Activated CD4-positive, CD25-positive, alpha-beta regulatory T cell (primary cell): ENCODE measurements around the gene CORO1C.

Source experiments
- DNase-seq, 4 experiments: peaks; one replicate each; lab custom pipeline; 2025; lab: John Stamatoyannopoulos, UW

CORO1C gene

DNA sequence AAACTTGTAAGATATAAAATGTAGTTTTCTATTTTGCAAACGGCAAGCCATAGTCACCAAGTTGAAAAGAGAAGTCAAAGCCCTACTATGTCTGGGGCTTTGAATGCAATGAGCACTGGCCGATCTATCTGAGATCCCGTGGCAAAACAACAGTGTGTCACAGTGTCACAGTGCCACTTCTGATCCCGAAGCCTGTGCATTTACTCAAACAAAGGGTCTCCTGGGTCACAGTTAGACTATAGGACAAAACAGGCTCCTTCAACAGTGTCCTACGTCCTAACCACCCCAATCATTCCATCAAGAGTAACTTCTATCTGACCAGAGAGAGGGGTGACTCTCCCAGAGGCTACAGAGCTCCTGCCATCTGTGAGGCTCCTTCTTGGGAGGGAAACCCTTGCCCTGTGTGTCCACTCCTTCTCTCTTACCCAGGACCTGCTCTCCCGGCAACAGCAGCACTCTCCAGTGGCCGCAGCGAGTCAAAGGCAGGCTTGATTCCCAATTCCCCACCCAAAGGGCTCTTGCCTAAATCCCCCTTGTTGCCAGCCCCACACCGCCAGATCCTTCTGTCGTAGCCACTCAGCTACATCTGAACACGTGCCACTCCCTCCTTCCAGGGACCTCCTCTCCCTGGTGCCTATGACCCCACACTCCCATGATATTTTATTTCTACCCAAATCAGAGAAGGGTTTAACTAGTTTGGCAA, 83.6 kb downstream of the CORO1C start:
- DNase-seq, result no peak

DNA sequence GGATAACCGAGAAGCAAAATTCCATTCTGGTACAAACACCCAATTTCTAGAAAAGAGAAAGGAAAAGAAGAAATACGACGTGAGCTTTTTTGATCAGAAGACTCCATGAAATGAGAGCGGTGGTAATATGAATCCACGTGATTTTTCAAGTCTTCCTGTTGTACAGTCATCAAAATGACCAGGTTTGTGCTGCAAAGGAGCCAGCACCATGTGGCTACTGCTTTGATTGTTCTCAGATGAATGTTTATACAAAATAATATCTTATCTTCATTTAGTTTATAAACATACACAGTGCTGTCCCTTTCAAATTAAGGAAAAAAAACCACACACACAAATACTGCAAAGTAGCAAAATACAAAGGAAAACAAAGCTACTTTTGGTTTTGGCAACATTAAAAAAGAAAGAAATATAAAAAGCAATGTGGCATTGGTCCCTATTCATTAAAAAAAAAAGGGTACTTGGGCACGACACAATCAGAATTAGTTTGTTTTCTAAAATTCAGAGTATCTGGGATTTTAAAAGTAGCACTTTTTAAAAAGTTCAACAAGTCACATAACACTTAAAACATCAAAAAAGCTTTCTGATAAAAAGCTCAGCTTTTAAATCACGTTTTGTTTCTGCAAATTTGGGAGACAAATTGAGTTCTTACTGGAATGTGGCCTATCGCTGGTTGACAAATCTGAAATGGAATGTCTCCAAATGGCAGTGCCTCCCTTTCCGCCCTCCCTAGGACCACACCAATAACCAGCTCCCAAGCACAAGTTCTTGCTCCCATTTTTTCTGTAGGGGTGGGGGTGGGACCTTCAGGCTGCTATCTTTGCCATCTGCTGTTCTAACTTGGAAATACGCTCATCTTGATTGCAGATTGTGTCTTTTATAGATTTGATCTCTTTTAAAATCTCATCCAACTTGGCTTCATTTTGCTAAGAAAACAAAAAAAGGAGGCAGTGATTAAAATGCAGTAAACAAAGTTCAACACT, 84.4 kb downstream of the CORO1C start:
- no peak for DNase-seq

DNA sequence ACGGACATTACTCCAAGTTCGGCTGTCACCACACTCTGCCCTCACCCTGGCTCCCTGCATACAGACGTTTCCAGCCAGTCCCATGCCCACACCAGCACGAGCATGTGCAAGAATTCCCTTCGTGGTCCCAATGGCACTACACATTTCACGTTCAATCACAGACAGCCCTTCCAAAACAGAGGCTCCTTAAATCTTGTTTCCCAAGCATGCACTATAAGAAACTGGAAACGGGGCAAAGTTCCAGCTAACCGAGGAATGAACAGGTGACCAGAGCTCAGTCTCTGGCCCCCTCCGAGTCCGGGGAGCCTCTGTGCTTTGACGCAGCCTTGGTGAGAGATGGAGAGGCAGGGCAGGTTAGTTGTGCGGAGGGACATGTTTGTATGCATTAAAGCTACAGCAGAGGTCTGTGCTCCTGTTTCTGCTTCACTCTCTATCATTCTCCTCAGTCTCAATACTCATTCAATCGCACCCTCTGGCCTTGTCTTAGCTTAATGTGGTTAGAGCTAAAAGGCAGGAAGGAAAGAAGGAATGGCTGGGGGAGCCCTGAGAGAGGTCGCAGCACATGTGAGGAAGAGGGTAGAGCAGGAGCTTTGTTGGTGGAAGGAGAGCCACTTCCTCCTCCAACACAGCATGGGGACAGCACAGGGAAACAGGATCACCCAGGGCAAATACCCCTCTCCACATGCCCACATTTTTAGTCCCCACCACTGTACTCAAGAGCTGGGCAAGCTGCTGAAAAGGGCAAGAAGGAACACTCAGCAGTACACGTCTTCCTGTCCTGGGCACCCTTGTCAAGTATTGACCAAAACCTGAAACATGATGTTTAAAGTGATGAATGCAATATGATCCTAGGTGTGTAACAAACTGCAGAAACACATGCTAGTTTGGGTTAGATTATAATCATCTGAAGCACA, 85.4 kb downstream of the CORO1C start:
- DNase-seq, result no peak

DNA sequence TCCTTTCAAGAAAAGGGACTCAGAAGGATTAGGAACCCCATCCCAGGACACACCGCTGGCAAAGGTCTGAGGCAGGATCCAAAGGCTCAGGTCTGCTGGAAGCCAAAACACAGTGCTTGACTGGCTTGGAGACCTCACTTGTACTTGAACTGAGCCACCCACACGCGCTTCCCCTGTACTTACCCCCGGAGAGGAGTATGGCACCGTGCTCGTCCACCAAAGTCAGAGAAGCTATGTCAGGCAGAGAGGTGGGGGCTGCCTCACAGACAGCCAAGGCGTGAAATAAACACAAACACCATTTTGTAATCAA, 86.6 kb downstream of the CORO1C start:
- no peak for DNase-seq

DNA sequence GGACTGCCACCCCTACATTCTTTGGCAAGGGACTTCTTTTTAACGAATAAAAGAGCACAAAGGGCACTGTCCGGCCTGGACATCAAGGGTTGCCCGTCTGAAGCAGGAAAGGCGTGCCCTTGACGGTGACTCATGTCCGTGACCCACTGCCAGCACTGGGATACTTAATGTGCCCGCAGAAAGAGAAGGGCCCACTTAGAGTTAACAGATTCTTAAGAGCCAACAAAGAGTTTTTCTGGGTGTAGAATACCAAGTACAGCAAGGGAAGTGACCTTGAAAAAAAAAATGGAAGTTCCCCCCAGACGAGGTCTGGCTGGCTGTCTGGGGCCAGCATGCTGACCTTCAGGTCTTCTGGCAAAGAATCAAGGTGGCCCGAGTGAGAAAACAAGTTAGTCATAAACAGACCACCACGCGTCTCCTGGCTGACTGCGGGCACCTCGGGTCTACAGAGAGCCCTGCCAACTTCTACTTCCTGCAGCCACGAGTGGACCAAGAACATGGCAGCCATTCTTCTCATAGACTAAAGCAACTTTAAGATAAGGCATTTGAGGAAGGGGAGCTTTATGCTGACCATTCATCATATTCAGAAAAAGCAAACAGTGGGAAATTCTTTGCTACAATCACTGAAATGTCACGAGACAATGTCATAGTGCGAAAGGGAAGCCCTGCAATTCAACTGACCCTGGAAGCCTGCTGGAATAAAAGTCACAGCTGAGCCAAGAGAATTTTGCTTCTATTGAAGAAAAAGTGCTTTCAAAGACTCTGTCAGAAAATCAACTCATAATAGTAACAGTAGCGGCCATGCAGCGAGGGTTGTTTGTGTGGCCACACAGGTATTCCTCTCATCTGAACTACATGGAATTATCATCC, 87.1 kb downstream of the CORO1C start:
- DNase-seq, result no peak

DNA sequence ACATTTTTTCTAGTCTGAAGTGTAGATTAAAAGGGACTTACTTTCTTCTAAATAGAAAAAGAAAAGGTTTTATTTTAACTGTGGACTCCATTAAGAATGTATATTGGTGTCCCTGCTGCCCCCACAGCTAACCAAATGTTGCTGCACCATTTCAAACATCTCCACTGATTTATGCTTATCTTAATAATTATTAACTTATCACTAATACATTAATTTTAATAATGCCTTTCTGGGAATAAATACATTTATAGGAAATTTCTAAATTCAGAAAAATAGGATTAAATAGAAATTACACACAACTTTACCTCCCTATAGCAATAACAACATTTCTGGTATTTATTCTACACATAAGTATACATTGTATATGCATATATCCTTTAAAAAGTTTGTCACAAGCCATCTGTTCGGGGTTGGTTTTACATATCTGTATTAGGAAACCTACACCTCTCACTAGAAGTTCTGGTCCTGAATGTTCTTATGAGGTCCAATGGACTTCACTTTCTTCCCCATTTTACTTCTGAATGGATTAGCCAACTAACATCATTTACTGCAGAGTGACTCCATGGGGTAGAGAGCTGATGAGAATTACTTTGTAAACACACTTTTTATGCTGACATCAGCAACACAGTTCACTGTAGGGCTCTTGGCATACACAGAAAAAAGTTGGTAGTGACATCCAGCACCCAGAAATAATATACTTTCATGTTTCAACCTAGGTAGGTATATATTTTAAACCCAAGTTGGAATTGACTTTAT, 88.2 kb downstream of the CORO1C start:
- no peak for DNase-seq

DNA sequence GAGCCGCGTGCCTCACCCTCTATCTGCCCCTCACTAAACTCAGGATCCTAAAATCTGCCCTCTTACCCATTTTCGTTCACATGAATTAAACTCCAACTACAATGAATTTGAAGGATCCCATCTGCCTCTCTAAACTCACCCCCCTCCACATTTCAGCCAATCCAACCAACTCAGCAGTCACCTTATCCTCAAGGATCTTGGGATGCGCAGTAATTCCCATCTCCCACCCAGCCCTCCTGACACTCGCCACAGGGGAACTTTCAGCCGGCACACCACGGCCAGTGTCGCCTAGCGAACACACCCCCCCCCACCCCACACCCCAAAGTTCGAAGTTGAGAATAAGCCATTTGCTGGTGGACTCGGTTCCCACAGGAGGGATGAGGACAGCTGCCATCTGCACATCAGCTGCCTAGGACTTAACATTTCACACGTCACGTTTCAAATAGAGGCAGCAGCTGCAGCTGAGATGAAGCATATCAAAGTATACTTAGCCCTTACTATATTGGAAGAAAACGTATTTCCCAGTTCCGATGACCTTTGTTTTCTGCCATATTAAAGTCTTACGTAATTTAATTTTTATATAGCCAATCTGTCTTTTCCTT, 88.9 kb downstream of the CORO1C start:
- no peak for DNase-seq

DNA sequence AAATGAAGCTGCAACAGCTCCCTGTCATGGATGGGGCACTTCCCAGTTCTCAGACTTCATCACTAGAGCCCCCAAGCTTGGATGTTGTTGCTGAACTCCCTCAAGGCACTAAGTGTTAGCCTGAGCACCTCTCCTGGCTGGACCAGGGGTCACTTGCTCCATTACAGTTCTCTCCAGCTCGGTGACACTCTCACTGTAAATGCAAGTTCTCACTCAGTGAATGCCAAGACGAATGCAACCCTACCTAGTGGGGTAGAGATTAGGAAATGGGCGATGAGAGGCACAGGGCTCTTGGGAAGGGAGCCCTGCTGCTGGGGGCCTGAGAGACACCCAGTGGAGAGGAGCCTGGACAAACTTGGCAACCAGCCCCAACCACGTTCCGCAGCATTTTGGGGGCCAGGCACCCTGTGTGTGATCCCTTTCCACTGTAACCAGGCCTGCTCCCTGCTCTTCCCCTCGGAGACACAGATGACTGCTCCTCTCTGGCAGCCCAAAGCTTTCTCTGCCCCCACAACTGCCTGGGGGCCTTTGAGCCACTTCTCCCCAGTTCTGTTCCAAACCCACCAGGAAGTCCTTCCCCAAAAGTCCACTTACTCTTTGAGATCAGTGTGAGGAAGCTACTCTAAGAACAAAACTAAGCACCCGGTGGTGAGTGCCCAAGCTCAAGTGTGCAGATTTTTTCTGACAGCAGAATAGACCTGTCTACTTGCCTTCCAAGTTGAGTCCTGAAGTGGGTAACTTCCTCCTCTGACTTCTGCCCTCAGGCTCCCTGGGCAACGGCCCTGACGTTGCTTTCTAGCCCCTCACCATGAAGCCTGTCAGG, 89.7 kb downstream of the CORO1C start:
- no peak for DNase-seq

DNA sequence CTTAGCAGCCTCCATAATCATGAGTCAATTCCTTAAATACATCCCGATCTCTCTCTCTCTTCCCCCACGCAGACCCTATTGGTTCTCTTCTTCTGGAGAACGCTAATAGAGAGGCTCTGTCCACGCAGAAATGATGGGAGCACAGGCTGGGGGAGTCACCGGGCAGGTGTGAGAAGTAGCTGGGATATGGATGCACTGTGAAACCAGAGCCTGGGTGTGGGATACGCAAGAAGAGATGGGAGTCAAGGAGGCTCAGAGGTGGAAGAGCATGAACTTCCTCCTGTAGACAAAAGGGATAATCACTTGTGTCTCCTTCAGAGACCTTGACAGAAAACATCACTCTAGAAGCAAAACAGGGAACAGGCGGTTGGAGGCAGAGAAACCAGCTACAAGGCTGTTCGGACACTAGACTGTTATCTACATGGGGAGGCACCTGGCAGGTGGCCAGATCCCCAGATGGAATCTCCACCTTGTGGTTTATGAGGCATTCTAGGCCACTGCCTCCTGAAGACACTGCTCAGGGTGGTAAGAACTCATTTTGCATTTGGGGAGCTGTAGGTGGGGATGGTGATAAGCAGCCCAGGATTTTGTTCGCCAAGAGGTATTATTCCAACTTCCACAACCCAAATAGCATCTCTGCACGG, 90.4 kb downstream of the CORO1C start:
- DNase-seq, result no peak

DNA sequence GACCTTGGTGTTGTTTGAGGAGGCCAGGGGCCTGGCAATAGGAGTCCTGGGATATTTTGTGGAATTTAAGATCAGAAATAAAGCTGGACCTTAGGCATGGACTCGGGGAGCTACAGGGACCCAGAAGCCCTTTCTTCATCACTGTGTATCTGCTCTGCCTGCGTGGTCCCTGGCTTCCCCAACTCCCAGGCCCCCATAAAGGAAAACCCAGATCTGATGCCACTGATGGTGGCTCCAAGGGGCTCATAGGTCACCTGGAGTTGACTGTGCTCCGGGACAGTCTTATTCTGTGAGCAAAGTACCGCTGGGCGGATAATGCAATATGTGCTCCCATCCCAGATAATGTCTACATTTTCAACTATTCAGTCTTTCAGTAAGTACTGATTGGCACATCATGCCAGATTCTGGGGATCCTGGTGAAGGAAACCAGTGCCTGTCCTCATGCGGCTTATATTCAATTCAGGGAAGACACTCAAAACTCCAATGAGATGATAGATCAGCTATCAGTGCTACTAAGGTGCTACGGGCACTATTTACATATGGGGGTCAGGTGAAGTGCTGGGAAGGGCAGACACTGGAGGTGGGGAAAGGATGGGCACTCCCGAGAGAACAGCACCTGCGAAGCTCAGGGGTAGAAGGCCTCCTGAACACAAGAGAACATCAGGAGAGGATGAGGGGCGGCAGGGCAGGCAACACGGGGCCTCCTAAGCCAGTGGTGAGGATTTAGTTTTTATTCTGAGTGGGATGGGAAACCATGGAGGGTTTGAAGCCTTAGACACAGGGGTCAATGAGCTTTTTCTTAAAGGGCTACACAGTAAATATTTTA, 92.1 kb downstream of the CORO1C start:
- no peak for DNase-seq

DNA sequence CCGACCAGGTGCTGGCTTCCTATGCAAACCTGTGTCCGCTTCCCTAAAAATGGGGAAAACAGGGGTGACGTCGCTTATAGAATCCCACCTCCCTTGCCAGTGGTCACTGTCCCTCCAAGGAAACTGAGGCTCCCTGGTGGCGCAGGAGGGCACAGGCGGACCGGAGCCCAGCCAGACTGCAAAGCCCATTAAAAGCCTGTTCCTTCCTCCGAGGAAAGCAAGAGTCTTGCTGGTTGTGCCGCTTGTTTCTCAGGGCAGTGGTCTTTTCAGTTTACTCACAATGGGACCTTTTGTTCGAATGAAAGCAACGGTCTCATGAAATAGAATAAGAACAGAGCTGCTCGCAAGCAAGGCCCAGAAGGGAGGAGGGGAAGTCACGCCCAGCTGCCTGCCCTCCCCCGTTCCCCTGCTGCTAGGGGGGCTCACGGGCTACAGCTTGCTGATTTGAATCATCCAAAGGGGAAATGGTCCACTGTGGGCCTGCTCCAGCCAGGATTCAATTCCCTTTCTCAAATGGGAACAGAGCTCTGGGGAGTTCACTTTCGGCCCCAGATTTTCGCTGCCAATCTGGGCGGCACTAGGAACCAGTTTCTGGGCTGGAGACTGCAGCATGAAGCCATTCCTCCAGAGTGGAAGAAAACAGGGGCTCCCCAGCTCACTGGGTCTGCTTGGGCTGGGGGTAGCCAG, 93.0 kb downstream of the CORO1C start:
- no peak for DNase-seq

DNA sequence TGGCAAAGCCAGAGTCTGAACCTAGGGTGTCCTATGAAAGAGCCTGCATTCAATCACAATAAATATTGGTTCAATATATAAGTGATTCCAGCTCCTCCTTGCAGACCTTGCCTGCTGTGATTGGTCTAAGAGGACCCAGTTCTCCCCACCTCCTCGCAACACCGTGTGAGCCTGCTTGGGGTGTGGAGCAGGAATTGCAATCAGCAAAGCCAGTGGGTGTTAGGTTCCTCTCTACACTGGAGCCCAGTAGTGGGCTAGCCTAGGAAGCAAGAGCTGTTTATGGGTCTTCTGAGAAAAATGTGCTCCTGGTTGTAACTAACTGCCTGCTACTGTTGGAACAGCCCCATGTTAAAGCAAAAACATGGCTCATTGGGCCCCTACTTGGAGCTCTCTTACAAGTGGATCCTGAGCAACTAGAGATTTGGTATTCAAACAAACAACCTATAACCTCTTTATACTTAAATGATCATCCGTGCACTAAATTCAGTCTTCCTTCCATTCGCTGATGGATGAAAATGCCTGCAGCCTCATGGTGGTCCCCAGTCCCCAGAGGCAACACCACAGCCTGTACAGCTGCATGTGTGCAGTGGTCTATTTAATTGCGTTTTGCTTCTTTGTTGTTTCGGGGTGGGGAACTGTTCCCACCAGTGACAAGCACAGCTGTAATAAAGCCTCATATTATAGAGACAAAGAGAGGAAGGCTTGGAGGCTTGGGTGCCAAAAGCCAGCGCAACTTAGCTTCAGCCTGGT, 93.9 kb downstream of the CORO1C start:
- DNase-seq, result no peak

DNA sequence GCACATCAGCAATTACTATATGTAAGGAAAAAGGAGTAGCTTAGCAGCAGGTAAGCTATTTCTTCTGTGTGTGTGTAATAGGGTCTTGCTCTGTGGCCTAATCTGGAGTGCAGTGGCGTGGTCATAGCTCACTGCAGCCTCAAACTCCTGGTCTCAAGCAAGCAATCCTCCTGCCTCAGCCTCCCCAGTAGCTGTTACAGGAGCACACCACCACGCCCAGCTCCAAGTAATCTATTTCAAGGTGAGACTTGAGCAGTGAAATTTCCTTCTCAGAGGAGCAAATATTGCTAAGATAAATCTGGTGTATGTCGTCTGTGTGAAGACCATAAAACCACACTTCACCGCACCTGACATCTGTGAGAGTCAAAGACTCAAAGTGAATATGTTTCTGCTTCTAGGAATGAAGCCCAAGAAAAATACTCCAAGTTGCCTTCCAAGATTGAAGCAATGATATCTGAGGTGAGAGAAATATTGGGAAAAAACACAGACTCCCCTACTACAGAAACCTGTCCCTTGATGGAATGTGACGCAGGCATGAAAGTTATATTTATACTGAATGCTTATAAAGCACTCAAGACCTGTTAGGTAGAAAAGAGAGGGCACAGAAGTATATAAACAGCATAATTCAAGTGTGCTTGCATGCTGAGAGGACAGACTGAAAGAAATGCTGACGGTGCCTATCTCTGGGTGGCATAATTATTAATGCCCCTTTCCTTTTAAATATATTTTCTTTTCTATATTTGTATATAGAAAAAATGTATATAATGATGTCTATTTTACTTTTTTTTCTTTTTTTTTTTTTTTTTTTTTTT, 95.1 kb downstream of the CORO1C start:
- no peak for DNase-seq

DNA sequence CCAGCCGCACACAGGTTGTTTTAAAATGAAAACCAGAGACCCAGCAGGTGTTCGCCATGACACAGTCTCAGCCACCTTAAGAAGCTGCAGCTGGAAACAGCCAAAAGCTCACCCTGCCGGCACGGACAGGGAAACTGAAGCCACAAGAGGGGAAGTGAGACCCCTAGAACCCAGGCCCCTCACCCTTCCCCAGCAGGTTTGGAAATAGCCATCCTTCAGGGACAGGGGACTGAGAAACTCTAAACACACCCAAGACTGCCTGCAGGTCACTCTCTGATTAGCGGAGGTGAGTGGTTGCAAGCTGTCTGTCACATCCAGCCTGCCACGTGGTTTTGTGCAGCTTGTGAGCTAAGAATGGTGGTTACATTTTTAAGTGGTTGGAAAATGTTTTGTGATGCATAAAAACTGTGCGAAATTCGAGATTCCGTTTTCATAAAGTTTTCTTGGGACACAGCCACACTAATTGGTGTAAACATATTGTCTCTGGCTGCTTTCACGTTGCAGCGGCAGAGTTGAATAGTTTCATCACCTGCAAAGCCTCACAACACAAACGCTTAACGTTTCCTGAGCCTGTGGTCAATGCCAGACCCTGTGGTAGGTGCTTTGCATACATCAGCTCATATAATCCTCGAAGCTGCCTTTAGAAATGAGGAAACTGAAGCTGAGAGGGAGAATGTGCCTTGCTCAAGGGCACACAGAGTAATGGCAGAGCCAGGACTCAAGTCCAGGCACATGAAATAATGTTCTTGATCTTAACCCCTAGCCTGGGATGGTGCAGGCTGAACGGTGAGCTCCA, 95.9 kb downstream of the CORO1C start:
- DNase-seq, result no peak

DNA sequence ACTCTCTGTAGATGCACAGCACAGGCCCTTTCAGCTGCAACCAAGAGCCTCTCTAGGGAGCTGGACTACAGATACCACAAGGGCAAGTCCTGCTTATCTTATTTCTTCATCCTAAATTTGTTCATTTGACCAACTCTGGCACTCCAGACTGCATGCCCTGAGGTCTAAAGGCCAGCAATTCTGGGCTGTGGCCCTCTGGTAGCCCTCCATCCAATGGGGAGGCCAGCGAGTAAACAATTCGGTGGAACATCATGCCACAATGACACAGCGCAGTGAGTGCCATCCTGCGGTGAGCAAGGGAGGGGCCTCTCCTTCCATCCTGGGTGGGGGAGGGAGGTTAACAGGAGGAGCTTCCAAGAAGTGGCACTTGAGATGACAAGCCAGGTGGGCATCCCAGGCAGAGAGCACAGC, 97.0 kb downstream of the CORO1C start:
- peak in 2 of 4 experiments; percentile 15 to 24 for DNase-seq
